ENCODE results near the gene ABCC3. TPM values are rescaled to one million over a fixed set of nuclear protein-coding genes. Genes with fewer than 3 reads are reported as not detected.
A peak's percentile ranks its signal among the peaks of the same experiment; 100 is the strongest.

Gene ABCC3
- total and polyA plus RNA-seq, 9 of the 15 experiments (the other 6 are each of a cell fraction or from before 2014, with no cell fraction given): 0.03 to 1.6 (median 0.42) TPM; not detected in 5

- intact Hi-C loops (cut with micrococcal nuclease): no loop called here
- no TSS peak for BruUV-seq (replicated peaks)
- peak; percentile 62 for FAIRE-seq
- TF ChIP-seq ZNF239 (CRISPR knock-in tag; IDR thresholded peaks at IDR 0.05) (no peak), TFAP4 (CRISPR knock-in tag; IDR thresholded peaks at IDR 0.05; ENCODE audit: borderline replicate concordance) (peak; percentile 20; the same call in 1 of the 2 replicates), ZNF766 (CRISPR knock-in tag; conservative IDR thresholded peaks at IDR 0.05) (0 out of 2 replicates have a peak, but pooled peaks have one; percentile 22), SMAD4 (CRISPR knock-in tag; conservative IDR thresholded peaks at IDR 0.05) (0 out of 2 replicates have a peak, but pooled peaks have one; percentile 36), CTBP1 (IDR thresholded peaks at IDR 0.05; ENCODE audit: borderline replicate concordance) (0 out of 2 replicates have a peak, but pooled peaks have one; percentile 6), RERE (CRISPR knock-in tag; IDR thresholded peaks at IDR 0.05; ENCODE audit: borderline replicate concordance) (0 out of 2 replicates have a peak, but pooled peaks have one; percentile 11), CXXC5 (CRISPR knock-in tag; IDR thresholded peaks at IDR 0.05) (peak; percentile 37; the same call in 1 of the 2 replicates), ZNF3 (CRISPR knock-in tag; IDR thresholded peaks at IDR 0.05) (no peak), DMBX1 (CRISPR knock-in tag; IDR thresholded peaks at IDR 0.05; ENCODE audit: borderline replicate concordance) (peak; percentile 53; the same call in 1 of the 2 replicates), ZFX (CRISPR knock-in tag; IDR thresholded peaks at IDR 0.05) (0 out of 2 replicates have a peak, but pooled peaks have one; percentile 2), U2AF2 (optimal IDR thresholded peaks at IDR 0.05; ENCODE audit: low read depth, low read length) (no peak), MEF2D (tag; conservative IDR thresholded peaks at IDR 0.05; ENCODE audit: low read depth) (no peak), ZNF830 (CRISPR knock-in tag; IDR thresholded peaks at IDR 0.05) (no peak), CBFA2T3 (IDR thresholded peaks at IDR 0.05) (peak; percentile 38), ATF1 (CRISPR knock-in tag; IDR thresholded peaks at IDR 0.05) (no peak), ATF1 (tag; IDR thresholded peaks at IDR 0.05) (0 out of 2 replicates have a peak, but pooled peaks have one; percentile 15)
Measured at GRCh38 chr17:50660042-50660886, 25.6 kb downstream of the ABCC3 start.

More at GRCh38 chr17:50660042-50660886, 25.6 kb downstream of the ABCC3 start:
- peaks cover 58 to 61% of the 10 kb centered on the region in 2 experiments for H3K4me1 ChIP-seq (replicated peaks in 1 of 2; ENCODE audit: control insufficient read depth in 2 of 2, insufficient read depth in 2 of 2, low read length in 2 of 2)
- H4K20me1 ChIP-seq (replicated peaks; ENCODE audit: control insufficient read depth, insufficient read depth, low read length): no peaks in the 10 kb centered on the region
- no peak overlapping the region for H3K4me2 ChIP-seq (ENCODE audit: insufficient read depth, low read length)
- no peaks in the 10 kb centered on the region; a peak in 1 of 5 replicates for H3K27me3 ChIP-seq (ENCODE audit: control insufficient read depth in 2 of 2, insufficient read depth in 2 of 2, low read length in 2 of 2)
- POLR2A ChIA-PET: interaction anchor here (0.6 to 2.1 kb wide), 5 partner anchors 14 to 558 kb away, joined by 3 to 6 read pairs (median 3); partner anchors contain the start of gene LUC7L3
- peak overlapping the region; percentile 95 for H3K27ac ChIP-seq (ENCODE audit: extremely low read depth, low read depth, low read length)
- 27% methylated on average over 11 of the region's 11 CpGs for WGBS (ENCODE audit: insufficient coverage, low coverage, missing lambda C conversion rate)
- H3K9me1 ChIP-seq (ENCODE audit: control insufficient read depth, insufficient read depth, low read length): peaks cover 8% of the 10 kb centered on the region
- DNase-seq (ENCODE audit: extremely low read depth in 1 of 4, low spot score in 3 of 4): peak; percentile 43 to 68 (median 58)
- in situ Hi-C loops (cut with MboI): no loop called here
- no peak for ATAC-seq
- H3K4me3 ChIP-seq: no peak overlapping the region
- H3K9me3 ChIP-seq (replicated peaks; ENCODE audit: control insufficient read depth, insufficient read depth, low read depth, low read length): no peaks in the 10 kb centered on the region
- H3K9ac ChIP-seq (ENCODE audit: insufficient read depth in 1 of 2, low read depth in 2 of 2, low read length in 2 of 2): peak overlapping the region; percentile 58 to 83
- H3K79me2 ChIP-seq (ENCODE audit: control insufficient read depth, insufficient read depth, low read length): no peaks in the 10 kb centered on the region
- no peaks in the 10 kb centered on the region for H3K36me3 ChIP-seq (ENCODE audit: control insufficient read depth, insufficient read depth, low read length)
- CTCF ChIA-PET (ENCODE audit: low intra/inter-chr PET ratio): no interaction called here
- peak overlapping the region; percentile 81 for H2AFZ ChIP-seq (ENCODE audit: low read depth, low read length)
